Measurements from ENCODE around the gene PKIG.

PKIG gene

GRCh38 chr20:44570367-44570766 lies 12.0 kb upstream of the PKIG start:
- no peak for DNase-seq (ENCODE audit: low read depth)
- TF ChIP-seq, protein P1, sequence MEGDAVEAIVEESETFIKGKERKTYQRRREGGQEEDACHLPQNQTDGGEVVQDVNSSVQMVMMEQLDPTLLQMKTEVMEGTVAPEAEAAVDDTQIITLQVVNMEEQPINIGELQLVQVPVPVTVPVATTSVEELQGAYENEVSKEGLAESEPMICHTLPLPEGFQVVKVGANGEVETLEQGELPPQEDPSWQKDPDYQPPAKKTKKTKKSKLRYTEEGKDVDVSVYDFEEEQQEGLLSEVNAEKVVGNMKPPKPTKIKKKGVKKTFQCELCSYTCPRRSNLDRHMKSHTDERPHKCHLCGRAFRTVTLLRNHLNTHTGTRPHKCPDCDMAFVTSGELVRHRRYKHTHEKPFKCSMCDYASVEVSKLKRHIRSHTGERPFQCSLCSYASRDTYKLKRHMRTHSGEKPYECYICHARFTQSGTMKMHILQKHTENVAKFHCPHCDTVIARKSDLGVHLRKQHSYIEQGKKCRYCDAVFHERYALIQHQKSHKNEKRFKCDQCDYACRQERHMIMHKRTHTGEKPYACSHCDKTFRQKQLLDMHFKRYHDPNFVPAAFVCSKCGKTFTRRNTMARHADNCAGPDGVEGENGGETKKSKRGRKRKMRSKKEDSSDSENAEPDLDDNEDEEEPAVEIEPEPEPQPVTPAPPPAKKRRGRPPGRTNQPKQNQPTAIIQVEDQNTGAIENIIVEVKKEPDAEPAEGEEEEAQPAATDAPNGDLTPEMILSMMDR (IDR thresholded peaks at IDR 0.05; ENCODE audit: low read length, missing control alignments): no peak
- H3K4me3 ChIP-seq (replicated peaks; ENCODE audit: low read depth, low read length): no peak overlapping the region

DNA sequence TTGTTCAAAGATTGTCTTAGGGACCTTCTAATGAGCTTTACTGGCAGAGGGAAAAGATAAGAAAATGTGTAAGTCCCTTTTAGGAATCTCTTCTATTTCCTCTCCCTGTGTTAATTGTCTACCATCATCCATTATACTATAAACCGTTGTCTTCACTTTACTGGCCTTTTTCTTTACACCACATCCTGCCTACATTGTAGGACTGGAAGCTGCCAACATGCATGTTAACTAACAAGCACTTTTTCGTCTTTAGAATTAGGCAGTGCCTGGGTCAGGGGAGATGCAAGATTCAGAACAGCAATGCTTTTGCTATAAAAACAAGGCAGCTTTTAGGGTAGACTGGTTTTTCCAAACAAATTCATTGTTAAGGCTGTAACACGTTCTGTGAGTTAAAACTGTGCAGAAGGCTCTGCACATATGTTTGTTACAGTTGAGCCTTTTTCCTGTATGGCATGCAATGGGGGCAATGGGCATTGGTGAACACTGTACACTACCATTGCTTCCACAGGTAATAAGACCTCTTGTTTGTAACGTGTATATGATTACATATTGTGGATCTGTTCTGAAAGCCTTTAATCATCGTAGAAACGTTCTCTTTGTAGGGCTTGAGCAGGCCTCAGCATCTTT lies 10.9 kb upstream of the PKIG start:
- TF ChIP-seq, protein P1 (IDR thresholded peaks at IDR 0.05; ENCODE audit: low read length, missing control alignments): no peak
- DNase-seq (ENCODE audit: low read depth): no peak
- no peak overlapping the region for H3K4me3 ChIP-seq (replicated peaks; ENCODE audit: low read depth, low read length)

GRCh38 chr20:44572551-44573500 lies 9.6 kb upstream of the PKIG start:
- peak; percentile 92 for DNase-seq (ENCODE audit: low read depth)
- no peak overlapping the region for H3K4me3 ChIP-seq (replicated peaks; ENCODE audit: low read depth, low read length)
- TF ChIP-seq, protein P1 (IDR thresholded peaks at IDR 0.05; ENCODE audit: low read length, missing control alignments): no peak

DNA sequence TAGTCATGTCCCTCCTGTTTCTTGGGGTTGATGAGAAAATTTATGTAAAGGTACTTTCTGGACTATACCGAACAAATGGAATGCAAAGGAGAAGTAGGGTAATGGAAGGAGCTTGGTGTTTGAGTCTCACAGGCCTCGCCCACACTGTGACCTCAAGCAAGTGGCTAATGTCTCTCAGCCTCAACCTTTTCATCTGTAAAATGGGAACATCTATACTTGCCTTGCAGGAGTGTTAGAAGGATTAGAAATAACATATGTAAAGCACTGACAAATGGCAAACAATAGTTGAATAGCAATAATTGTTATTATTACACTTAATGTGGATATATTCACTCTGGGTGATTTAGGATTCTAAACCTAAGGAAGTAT lies 8.9 kb upstream of the PKIG start:
- TF ChIP-seq, protein P1 (IDR thresholded peaks at IDR 0.05; ENCODE audit: low read length, missing control alignments): no peak
- no peak for DNase-seq (ENCODE audit: low read depth)
- H3K4me3 ChIP-seq (replicated peaks; ENCODE audit: low read depth, low read length): no peak overlapping the region

- TF ChIP-seq, protein P1 (IDR thresholded peaks at IDR 0.05; ENCODE audit: low read length, missing control alignments): no peak
- H3K4me3 ChIP-seq (replicated peaks; ENCODE audit: low read depth, low read length): no peak overlapping the region
- DNase-seq (ENCODE audit: low read depth): no peak
These were observed 8.0 kb upstream of the PKIG start for GRCh38 chr20:44574372-44574771.

GRCh38 chr20:44576297-44576696 lies 6.1 kb upstream of the PKIG start:
- DNase-seq (ENCODE audit: low read depth): peak; percentile 67
- no peak overlapping the region for H3K4me3 ChIP-seq (replicated peaks; ENCODE audit: low read depth, low read length)
- TF ChIP-seq, protein P1 (IDR thresholded peaks at IDR 0.05; ENCODE audit: low read length, missing control alignments): peak; percentile 48

Data from fibroblast of pulmonary artery (primary cell).